SKM-1 (cell line): ENCODE measurements around the gene ULK4.
"Not testable (repeated sequence)": the region's sequence is repeated elsewhere in the genome, so short reads cannot be mapped to it uniquely, and the experiment has no call there.

ENCODE experiments used
- DNase-seq: peaks from one replicate; lab custom pipeline; 2025; ENCODE audit not compliant: unreplicated experiment; lab: John Stamatoyannopoulos, UW

ULK4 gene

GRCh38 chr3:41874022-41874421 is 87.9 kb downstream of the ULK4 start:
- no peak for DNase-seq

DNA sequence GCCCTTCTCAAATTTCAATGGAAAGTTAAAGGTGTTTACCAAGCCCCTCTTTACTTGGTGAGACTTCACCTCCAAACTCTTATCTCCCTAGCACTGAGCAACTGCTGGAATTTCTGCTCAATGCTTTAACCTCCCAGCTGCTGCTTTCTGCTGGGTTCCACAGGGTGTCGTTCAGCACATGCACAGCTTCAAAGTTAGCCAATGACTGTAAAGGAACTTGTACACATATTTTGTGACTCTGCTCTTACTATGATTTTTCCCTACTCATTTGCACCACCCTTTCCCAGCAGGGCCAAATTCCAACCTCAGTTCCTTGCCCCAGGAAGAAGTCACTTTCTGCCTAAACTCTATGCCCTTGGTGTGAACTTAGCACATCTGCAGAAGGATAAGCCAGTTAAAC is 89.7 kb downstream of the ULK4 start:
- no peak for DNase-seq

DNA sequence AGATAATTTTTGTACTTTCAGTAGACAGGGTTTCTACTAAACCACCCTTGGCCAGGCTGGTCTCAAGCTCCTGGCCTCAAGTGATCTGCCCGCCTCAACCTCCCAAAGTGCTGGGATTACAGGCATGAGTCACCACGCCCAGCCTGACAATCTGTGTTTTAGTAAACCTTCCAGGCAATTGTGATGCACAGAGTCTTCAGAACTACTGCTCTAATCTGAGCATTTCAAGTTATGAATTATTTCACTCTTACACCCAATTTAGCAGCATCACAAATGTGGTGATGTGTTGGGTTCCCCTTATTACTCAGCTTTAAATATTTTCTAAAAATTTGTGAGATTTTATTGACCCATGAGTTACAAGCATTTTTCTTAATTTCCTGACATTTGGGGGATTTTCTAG is 94.4 kb downstream of the ULK4 start:
- DNase-seq, result no peak

DNA sequence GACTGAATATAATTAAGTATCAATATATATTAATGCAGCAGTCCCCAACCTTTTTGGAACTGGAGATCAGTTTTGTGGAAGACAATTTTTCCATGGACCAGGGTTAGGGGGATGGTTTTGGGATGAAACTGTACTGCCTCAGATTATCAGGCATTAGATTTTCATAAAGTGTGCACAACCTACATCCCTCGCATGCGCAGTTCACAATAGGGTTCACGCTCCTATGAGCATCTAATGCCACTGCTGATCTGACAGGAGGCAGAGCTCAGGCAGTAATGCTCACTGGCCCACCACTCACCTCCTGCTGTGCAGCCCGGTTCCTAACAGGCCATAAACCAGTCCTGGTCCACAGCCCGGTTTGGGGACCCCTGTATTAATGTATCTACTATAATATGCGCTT is 95.6 kb downstream of the ULK4 start:
- DNase-seq, result no peak

DNA sequence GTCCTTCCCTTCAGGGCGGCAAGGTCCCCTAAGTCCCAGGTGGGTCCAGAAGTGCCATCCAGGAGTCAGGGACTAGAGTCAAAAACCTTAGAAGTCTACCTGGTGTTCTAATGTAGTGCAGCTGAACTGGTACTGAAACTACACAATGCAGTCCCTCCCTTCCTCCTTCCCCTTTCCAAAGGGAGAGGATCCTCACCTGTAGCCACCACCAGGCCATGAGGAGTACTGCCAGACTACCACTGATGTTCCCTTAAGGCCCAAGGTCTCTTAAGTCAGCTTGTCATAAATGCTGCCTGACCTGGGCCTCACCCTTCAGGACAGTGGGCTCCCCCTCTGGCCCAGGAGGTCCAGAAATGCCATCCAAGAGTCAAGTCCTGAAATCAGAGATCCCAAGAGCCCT is 98.9 kb downstream of the ULK4 start:
- no peak for DNase-seq

- not testable (repeated sequence) for DNase-seq
Measured at GRCh38 chr3:41860489-41860888, 101.4 kb downstream of the ULK4 start.

- no peak for DNase-seq
Measured at GRCh38 chr3:41854956-41855355, 106.9 kb downstream of the ULK4 start.

- no peak for DNase-seq
Measured at GRCh38 chr3:41853540-41854196, 108.2 kb downstream of the ULK4 start.

GRCh38 chr3:41848753-41849574 is 112.9 kb downstream of the ULK4 start:
- DNase-seq, result no peak

- DNase-seq, result no peak
Measured at GRCh38 chr3:41847679-41848078, 114.2 kb downstream of the ULK4 start.

DNA sequence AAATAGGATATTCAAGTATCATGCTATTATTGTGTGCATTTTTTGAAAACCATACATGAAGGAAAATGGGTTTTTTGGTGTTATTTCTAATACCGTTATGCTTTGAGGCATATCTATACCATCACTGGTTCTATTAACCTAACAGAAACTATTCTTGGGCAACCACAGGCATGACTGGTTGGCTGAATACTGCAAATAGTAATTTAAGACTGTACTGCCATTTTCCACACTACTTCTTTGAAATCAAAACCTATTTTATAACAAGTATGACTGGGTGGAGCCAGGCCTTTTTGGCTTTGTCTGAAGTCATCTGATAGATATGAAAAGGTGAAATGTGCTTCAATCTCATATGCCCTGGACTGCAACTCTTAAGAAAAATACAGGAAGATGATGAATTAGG is 115.1 kb downstream of the ULK4 start:
- no peak for DNase-seq

GRCh38 chr3:41845826-41846225 is 116.1 kb downstream of the ULK4 start:
- no peak for DNase-seq

DNA sequence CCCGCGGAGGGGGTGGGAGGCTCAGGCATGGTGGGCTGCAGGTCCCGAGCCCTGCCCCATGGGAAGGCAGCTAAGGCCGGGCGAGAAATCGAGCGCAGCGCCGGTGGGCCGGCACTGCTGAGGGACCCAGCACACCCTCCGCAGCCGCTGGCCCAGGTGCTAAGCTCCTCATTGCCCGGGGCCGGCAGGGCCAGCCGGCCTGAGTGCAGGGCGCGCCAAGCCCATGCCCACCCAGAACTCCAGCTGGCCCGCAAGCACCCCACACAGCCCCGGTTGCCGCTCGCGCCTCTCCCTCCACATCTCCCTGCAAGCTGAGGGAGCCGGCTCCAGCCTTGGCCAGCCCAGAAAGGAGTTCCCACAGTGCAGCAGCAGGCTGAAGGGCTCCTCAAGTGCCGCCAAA is 117.6 kb downstream of the ULK4 start:
- DNase-seq, result not testable (repeated sequence)

DNA sequence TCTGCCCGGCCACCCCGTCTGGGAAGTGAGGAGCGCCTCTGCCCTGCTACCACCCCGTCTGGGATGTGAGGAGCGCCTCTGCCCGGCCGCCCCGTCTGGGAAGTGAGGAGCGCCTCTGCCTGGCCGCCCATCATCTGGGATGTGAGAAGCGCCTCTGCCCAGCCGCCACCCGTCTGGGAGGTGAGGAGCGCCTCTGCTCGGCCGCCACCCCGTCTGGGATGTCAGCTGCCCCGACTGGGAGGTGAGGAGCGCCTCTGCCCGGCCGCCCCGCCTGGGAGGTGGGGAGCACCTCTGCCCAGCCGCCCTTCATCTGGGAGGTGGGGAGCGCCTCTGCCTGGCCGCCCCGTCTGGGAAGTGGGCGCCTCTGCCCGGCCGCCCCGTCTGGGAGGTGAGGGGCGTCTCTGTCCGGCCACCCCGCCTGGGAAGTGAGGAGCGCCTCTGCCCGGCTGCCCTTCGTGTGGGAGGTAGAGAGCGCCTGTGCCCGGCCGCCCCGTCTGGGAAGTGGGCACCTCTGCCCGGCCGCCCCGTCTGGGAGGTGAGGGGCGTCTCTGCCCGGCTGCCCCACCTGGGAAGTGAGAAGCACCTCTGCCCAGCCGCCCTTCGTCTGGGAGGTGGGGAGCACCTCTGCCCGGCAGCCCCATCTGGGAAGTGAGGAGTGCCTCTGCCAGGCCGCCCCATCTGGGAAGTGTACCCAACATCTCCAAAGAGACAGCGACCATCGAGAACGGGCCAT is 120.8 kb downstream of the ULK4 start:
- DNase-seq, result not testable (repeated sequence)

GRCh38 chr3:41836360-41837134 is 125.4 kb downstream of the ULK4 start:
- DNase-seq, result no peak

- DNase-seq, result no peak
Measured at GRCh38 chr3:41833628-41834027, 128.3 kb downstream of the ULK4 start.

DNA sequence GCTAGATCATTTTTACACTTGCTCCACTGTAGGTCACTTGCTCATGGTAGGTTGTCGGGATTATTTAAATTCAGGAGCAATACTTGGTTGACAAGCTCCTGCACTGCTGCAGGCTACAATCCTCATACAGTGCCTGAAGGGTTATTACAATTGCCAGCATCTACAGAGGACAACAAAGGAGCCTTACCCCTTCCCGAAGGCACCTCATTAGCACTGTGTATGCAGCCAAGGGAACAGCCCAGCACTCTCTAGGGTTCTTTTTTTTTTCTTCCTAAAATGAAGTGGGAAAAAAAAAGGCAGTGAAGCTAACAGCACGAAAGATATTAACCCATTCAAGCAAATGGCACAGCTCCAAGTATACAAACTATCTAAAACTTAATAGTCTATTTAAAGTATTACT is 142.7 kb downstream of the ULK4 start:
- no peak for DNase-seq

DNA sequence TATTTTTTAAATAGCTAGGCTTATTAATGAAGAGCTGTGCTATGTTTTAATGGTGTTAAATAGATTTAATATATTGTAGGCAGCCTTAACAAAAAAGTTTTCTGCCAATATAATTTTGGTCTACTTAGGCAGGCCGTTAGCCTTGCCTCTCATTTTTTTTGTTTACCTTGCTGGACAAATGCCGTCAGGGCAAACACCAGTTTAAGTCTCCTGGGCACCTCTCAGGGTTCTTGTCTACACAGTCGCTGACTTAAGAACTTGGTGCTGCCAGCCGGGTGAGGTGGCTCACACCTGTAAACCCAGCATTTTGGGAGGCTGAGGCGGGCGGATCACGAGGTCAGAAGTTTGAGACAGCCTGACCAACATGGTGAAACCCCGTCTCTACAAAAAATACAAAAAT is 153.3 kb downstream of the ULK4 start:
- no peak for DNase-seq

GRCh38 chr3:41808152-41808551 is 153.8 kb downstream of the ULK4 start:
- DNase-seq, result no peak

DNA sequence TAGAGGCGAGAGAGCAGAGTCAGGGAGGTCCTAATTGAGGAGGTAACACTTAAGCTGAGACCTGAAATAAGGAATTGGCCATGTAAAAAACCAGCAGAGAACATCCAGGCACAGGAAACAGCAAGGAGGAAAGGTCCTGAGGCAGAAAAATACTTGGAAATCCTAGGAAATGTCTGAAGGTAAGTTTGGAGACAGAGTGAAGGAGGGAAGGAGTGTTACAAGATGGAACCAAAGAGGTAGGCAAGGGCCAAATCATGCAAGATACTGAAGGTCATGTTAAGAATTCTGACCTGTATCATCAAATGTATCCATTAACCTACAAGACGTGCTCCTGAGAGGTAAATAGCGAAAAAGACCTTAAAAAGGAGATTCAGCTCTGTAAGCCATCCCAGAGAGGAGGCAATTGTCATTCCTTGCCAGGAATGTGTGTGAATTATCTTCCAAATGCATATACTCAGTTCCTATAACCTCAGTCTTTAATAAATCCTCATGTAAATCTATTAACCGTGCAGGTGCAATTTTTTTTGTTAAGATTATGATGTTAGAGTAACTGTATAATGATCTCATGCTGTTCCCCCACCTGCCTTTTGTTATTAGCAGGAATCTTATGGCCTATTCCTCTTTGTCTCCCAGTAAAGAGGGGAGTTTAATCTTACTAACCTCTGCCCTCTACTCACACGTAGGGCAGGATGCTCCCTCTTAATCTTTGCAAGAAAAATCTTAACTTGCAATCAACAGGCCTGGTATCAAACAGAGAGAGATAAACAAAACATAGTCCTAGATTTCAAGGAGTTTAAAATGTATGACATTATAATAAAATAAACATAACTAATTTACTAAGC is 166.9 kb downstream of the ULK4 start:
- no peak for DNase-seq
